ENCODE results near the gene MRM3.
"Not testable (repeated sequence)": the region's sequence is repeated elsewhere in the genome, so short reads cannot be mapped to it uniquely, and the experiment has no call there.

Gene MRM3

GRCh38 chr17:828761-829160, 46.6 kb downstream of the MRM3 start:
- peak; percentile 21 for DNase-seq

- DNase-seq = not testable (repeated sequence)
Observed at GRCh38 chr17:829614-830013, 47.5 kb downstream of the MRM3 start.

- no peak for DNase-seq
Observed at GRCh38 chr17:830381-830780, 48.2 kb downstream of the MRM3 start.

- DNase-seq = no peak
Observed at GRCh38 chr17:830950-831349, 48.8 kb downstream of the MRM3 start.

GRCh38 chr17:834136-834535, 52.0 kb downstream of the MRM3 start:
- no peak for DNase-seq

- peak; percentile 99 for DNase-seq
Observed at GRCh38 chr17:835263-835662, 53.1 kb downstream of the MRM3 start.

- DNase-seq = not testable (repeated sequence)
Observed at GRCh38 chr17:835721-836120, 53.6 kb downstream of the MRM3 start.

GRCh38 chr17:836151-836550, 54.0 kb downstream of the MRM3 start:
- peak; percentile 87 for DNase-seq

GRCh38 chr17:838486-838885, 56.3 kb downstream of the MRM3 start:
- DNase-seq = no peak

- no peak for DNase-seq
Observed at GRCh38 chr17:841313-841712, 59.2 kb downstream of the MRM3 start.

Measured in EL (cell line).